Fibroblast of skin of left biceps (primary cell): ENCODE results near the gene HEG1.
A peak's percentile ranks its signal among the peaks of the same experiment; 100 is the strongest.

Experiments
- DNase-seq, 2 experiments: peaks; one replicate each; pipeline ENCODE4 v3.0.0-alpha.2; 2013; ENCODE audit warnings: low read depth in 2 of 2

Gene HEG1

DNA sequence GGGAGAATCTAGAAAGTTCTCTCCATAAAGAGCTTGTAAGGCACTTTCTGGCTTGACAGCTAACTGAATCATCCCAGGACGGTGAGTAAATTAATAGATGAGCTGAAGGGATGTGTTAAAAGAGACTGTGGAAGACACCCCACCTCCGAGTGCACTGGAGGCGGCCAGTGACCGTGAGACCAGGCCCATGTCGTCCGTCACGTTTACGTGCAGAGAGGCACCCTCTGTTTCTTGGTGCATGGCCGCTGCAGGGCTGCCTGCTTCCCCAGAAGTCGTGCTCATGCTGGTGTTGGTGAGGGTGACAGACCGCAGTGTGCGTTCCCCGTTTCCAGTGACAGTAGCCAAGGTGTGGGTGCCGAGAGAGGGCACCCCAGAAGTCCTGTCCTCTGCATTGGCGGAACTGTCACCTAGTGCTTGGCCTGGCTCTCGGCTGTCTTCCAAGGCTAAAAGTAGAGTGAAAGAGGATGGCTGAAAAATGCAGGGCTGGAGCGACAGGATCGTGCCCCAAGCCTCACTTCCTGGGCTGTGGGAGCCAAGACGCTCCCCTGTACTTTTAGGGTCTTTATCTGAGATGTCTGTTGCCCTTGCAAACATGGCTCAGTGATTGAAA, 41.1 kb downstream of the HEG1 start:
- DNase-seq = no peak

GRCh38 chr3:125013095-125013494, 42.7 kb downstream of the HEG1 start:
- DNase-seq = no peak

- DNase-seq = no peak
Measured at GRCh38 chr3:125011941-125012340, 43.9 kb downstream of the HEG1 start.

DNA sequence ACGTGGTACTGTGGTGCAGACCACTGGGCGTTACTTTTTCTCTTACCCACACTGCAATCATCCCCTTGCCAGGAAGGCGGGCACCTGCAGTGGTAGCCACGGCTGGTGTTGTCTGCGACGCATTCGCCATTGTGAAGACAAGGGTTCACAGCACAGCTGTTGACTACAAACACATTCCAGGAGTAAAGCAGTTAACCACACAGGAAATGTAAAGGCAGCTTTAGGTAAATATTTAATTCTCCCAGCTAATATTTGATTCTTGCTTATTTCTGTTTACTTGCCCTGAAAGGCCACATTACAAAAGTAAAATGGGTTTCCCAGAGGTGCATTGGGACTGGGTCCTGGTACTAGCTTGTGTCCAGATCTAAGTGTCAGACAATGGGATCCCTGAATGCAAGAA, 45.4 kb downstream of the HEG1 start:
- DNase-seq = no peak

DNA sequence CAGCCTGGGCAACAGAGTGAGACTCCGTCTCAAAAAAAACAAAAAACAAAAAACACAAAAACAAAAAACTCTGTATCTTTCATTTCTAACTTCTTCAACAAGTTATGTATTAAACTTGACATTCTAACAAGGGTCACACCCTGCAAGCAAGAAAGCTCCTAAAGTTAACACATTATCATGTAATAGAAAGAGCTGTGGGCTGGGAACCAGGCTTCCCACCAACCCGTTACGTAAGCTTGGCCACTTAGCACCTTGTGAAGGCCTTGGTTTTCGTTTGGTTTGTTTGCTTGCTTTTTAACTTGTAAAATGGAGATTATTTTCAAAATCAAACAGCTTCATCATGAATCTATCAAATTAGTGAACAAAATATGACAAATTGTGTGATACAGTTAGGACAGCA, 47.0 kb downstream of the HEG1 start:
- DNase-seq = no peak

GRCh38 chr3:125006291-125006731, 49.5 kb downstream of the HEG1 start:
- DNase-seq = no peak

- DNase-seq = no peak
Measured at GRCh38 chr3:125005676-125006075, 50.1 kb downstream of the HEG1 start.

DNA sequence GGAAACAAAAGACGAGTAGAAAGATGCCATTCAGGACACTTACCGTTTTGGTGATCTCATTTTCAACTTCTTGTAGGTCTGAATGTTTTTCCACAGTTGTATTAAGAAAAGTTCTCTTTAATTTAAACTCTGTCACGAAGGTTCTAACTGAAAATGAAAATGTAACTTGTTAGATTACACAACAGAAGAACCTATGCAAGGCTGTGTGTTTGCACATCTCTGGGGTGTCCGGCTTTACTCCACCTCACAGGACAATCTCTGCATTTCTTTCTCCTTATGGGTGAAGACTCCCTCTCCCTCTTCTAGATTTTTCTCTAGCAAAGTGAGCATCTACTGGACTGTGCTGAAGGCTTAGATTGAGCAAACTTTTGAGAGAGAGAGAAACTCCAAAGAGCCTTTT, 50.6 kb downstream of the HEG1 start:
- no peak for DNase-seq

GRCh38 chr3:125003859-125004595, 51.8 kb downstream of the HEG1 start:
- DNase-seq = no peak

- DNase-seq = no peak
Measured at GRCh38 chr3:125003369-125003853, 52.4 kb downstream of the HEG1 start.

- DNase-seq = no peak
Measured at GRCh38 chr3:125002414-125003368, 53.1 kb downstream of the HEG1 start.

- no peak for DNase-seq
Measured at GRCh38 chr3:125001557-125002413, 54.0 kb downstream of the HEG1 start.

GRCh38 chr3:125000661-125001060, 55.1 kb downstream of the HEG1 start:
- no peak for DNase-seq

DNA sequence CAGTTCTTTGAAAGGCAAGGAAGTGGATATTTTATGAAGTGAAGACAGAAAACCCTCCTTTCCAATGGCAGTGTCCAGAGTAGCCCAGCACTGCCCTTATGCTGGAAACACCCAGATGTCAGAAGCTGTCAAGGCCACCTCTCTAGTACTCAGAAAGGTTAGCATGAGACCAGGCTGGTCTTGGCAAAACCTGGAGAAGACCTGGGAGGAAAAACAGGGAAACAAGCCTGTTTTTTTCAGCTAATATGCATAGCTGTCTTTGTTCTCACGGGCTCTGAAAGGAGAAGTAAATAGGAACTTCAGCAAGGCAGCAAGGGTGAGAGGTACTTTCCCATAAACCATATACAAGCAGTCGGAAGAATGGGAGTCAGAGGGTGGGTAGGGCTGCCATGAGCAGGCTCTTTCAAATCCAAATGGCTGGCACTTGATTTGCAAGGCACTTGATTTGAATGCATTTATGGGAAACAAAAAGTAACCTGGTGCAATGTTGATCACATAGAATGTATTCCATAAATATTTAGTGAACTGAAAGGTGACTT, 55.8 kb downstream of the HEG1 start:
- no peak for DNase-seq

- no peak for DNase-seq
Measured at GRCh38 chr3:124999317-124999716, 56.5 kb downstream of the HEG1 start.

DNA sequence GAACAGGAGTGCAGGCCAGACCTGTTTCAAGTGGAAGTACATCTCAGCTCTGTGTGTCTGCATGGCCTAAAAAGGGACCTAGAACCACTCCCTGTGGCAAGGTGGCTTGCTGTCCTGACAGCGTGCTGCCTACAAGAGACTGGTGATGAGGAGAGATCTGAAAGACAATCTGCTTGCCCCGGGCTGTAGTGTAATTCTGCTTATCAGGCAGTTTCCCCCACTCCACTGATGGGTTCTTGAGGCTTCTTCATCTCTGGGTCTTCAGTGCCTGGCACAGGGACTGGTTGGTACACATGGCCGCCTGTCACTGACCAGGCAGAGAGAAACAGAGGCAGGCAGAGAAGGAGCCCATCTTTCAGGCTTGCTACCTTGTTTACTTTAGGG, 57.6 kb downstream of the HEG1 start:
- no peak for DNase-seq

DNA sequence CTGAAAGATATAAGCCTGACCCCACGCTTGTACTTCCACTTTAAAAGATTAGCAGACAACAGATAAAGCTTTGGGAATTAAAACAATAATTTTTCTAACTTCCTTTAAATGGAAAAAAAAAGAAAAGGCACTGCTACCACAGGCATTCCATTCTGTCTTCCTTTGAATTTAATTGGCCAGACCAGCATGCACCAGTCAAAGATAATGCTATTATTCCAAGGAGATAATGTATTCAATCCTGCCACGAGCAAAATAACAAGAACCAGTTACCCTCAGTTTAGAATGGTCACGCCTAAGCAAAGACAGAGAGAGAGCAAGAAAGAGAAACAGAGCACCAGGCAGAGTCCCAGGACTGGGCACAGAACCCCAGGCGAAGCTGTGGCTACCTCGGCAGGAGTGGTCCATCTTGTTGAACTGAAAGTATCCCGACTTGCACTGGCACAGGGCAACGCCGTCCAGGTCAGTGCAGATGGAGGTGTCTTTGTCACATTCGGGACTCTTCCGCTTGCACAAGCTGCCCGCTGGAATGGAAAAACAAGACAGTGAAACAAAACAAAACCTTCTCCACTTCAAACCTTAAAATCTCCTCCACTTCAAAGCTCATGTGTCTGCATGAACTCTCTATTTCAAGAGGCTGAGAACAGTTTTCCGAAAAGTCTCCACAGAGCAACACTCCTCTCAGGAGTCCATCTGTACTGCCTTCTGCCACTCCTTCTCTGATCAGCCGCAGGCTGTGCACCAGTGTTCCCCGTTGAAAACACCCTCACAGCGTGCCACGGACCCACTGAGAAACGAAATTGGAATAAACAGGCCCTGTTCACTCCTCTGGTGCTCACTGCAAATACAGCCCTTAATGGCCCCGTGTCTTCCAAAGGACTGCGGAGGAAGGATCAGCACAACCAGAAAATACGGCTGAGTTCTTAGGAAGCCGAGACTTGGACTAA, 58.2 kb downstream of the HEG1 start:
- no peak for DNase-seq

GRCh38 chr3:124995460-124995994, 60.3 kb downstream of the HEG1 start:
- peak in 1 of 2 experiments; percentile 12 for DNase-seq

GRCh38 chr3:124993466-124993865, 62.3 kb downstream of the HEG1 start:
- no peak for DNase-seq

- DNase-seq = no peak
Measured at GRCh38 chr3:124992041-124992440, 63.8 kb downstream of the HEG1 start.
